GM19023 (cell line): ENCODE results near the gene TCERG1L.

Experiments
- ATAC-seq: cut with Tn5 transposase; IDR thresholded peaks from one replicate; pipeline ENCODE4 v1.9.1; 2021; ENCODE audit warnings: mild to moderate bottlenecking, moderate library complexity; ENCODE audit not compliant: unreplicated experiment

The TCERG1L gene

DNA sequence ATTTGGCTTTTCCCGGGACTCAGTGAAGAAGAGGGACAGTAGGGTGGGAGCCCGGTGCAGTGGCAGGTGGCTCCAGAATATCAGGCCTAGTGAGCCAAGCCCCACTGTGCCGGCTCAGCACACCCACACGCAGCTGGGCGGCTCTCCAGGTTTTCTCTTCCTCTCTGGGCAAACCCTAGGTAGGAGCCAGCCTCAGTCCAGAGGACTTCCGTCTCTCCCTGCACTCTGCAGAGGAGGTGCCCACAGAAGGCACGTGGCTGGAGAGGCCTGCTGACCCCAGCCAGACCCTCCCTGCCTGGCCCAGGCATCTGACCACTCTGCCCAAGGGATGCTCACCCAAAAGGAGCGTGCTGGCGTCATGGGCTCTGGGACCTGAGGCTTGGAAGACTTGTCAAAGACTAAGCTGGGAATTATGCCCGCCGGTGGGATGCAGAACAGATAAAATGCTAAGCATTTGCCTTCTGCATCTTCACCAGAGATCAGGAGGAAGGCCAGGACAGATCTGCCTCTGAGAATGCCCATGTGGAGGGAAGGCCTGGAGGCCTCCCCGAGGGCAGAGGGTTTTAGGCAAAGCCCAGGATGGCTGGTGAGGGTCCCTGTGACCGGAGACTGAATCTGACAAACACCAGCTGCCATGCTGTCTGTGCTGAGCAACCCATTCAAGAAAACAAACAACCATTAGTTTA, 40.2 kb downstream of the TCERG1L start:
- ATAC-seq = no peak

DNA sequence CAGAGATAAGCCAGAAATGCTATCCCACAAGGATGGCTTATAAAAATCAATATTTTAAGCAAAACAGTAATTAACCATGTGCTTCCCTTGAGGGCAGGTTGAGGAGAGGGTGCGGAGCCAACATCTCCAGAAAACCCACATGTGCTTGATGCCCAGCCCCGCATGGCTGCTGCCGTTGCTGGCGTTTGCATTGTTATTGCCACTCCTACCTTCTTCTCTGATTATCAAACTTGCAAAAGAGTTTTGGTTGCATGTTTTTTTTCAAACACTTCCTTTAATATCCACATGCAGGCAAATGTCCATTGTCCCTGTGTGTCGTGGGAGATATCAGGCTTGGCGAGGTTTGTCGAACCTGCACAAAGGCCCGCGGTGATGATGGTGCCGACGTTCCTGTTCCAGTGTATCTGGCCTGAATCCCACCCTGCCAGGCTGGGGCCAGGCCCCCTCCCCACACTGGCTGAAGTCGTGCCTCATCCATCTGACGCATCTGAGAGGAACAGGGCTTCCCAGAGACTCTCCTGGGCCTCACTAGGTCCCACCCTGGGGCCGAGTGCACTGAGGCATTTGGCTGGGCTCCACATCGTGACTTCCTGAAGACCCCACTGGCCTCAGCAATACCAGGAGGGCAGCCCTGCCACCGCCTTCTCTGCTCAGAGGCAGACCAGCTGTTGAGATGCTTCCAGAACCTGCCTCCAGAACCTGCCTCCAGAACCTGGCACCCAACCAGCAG, 40.9 kb downstream of the TCERG1L start:
- ATAC-seq = no peak

DNA sequence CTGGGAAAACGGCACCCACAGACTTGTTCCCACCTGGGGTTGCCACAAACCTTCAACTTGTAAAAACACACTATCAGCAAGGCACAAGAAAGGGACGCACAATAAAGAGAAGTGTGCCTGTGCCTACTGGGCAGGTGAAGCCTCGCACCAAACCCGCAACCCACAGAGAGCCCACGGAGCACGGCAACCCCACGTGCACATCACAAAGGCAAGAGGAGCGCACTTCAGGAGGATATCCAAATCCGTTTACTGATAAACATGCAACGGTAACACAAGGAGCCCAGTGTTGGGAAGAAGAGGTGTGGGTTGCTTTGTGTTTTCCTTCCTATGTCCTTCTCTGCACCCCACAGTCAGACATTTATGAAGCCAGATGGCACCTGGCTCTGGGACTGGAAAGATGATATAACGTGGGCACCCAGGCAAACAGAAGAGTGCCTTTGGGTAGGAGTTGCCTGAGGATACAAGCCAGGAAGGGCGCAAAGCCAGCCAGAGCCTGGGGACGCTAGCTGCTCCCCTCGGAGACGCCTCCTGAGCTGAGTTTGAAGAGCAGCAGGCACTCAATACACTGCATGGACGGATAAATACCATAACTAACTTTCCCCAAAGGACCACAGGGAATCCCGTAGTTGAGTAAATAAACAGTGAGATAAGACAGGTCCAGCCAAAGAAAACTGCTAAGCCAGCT, 41.6 kb downstream of the TCERG1L start:
- ATAC-seq = no peak

DNA sequence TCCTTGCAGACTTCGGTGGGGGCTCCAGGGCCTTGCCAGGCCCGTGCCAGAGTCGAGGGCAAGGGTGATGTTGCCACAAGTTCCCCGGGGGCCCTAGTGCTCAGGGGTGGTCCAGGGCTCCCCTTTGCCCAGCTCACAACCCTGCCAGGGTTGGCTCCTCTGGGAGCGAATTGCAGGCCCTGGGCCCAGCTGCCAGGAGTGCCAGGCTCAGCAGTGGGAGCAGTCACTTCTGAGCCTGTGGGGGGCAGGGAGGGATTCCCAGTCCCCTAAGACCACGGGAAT, 43.8 kb downstream of the TCERG1L start:
- no peak for ATAC-seq

DNA sequence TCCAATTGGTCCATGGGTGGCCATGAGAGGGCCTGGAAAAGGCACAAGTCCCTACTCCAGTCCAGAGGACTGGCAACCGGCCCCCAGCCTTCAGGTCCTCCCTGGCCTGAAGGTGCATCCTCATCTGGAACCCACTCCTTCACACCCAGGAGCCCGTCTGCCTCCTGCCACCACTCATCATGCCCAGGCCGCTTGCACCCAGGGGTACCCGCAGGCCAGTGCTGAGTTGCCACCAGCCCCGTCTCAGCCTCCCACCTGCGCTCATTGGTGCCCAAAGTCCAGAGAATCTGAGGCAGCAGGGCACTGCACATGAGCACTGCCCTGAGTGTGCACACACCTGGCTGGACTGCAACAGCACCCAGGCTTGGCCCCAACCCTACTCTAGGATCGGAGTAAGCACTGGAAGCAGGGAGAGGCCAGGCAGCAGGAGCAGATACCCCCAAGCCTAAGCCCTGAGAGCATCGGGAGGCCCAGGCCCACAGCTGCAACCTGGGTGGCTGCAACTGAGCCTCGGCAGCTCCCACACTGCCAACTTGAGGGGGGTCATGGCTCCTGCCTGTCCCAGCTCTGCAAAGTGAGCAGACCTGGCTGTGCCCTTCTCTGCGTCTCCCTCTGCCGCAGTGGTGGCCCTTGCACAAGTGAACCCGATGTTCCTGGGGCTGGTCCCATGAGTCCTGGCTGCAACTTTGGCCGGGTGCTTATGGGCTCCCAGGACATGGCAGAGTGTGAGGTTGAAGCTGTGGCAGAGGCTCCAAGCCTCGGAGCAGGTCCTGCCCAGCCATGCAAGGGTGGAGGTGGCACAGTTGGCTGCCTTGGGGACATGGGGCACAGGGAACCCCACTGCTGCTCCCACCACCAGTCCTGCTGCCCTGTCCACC, 44.3 kb downstream of the TCERG1L start:
- no peak for ATAC-seq

DNA sequence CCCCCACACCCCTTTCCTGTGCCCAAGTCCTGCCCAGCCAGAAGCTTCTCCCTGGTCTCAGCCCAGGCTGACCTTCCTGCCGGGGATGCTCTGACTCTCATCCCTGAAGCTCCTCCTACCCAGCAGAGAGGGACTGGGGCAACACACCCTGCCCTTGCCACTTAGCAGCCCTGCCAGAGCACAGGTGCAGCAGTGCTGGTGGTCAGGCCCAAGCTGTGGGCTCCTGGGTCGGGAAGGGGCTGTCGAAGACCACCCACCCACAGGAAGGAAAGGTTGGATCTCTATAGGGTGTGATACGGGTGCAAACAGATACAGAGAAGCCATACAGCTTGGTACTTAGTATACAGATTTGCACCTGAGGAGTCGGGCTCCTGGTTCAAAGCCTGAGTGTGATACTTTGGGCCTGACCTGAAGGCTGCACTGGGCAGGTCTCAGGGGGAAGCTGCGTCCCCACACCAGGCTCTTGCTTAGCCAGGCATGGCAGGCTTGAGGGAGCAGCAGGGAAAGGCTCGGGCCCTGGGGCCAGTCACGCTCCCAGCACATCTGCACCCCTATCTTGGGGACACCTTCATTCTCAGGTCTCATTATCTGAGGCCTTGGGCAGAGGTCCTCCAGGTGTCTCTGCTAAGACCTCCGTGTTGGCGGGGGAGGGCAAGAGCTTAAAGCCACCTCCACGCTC, 47.3 kb downstream of the TCERG1L start:
- no peak for ATAC-seq

DNA sequence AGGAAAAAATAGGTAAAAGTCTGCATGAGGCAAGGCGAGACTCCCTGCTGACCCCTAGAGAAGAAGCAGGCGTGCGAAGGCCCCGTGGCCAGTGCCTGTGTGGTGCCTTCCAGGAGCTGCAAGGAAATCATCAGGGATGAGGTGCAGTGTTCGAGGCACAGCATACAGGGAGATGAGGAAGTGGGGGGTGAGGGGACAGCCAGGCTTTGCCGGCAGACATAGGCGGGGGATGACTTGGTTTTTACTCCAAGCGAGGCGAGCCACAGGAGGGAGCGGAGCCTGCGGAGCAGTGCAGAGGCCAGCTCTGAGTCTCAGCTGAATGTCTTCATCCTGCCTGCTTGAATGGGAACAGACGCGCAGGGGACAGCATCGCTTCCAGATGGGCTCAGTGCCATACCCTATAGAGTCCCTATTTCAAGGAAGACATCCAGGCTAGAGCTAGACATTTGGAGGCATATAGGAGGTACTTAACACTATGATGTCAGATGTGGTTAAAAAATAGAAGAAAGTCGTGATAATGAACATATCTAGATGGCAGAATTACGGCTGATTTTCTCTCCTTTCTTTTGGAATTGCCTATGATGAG, 49.5 kb downstream of the TCERG1L start:
- ATAC-seq = no peak

DNA sequence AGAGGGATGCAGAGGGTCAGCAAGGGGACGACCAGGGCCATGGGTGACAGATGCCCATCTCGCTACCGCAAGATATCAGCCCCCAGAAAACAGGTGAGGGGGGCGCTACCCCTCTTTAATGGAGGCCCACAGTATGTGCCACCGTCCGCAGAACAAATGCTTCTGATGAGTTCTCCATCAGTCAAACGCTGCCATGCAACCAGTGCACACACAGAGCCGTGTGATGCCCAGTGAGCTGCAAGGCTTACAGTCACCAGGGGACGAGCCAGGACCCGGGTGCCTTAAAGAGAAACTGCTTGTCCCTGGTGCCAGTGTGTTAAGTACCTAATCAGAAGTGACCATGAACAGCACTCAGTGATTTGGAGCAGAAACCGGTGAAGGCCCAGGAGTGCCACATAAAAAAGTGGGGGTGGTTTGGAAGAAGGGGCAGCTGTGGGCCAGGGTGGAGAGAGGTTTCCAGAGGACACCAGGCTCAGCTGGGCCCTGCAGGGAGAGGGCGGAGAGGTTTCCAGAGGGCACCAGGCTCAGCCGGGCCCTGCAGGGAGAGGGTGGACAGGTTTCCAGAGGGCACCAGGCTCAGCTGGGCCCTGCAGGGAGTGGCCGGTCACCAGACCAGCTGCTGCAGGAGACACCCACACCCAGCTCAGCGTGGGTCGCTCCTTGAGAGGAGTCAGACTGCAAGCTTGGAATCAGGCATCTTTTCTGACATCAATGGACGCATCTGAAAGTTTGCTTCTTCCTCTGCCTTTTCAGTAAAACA, 50.9 kb downstream of the TCERG1L start:
- no peak for ATAC-seq

DNA sequence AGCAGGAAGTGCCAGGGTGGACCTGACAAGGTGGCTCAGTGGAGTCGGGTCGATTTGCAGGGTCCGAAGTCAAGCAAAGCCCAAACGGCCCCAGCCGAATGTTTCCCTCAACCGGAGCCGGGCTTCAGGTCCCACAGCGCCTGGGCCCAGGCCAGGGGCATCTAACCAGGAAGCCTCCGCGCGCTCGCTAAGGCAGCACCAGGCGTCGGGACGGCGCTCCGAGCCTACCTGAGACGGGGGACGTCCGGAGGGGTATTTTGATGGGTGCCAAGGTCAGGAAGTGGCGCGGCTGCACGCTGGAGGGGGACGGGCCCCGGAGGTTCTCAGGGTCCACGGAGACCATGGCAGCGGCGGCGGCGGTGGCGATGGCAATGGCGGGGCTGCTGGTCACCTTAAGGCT, 51.5 kb downstream of the TCERG1L start:
- ATAC-seq = no peak

DNA sequence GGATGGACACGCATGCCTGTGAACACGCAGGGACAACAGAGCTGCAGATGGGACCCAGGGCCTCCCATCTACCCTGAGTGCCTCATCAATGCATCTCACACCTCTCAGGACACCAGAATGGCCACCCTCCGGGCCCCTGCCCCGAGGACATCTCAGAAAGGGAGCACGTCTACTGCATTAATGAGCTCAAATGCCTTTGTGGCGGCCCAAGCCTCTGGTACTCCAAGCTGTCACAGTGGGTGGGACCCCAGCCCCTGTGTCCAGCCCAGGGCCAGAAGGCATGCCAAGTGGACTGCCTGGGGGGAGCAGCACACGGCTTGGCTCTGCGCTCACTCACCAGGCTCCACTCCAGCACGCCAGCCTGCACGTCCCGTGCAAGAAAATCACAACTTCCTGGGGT, 52.0 kb downstream of the TCERG1L start:
- no peak for ATAC-seq

DNA sequence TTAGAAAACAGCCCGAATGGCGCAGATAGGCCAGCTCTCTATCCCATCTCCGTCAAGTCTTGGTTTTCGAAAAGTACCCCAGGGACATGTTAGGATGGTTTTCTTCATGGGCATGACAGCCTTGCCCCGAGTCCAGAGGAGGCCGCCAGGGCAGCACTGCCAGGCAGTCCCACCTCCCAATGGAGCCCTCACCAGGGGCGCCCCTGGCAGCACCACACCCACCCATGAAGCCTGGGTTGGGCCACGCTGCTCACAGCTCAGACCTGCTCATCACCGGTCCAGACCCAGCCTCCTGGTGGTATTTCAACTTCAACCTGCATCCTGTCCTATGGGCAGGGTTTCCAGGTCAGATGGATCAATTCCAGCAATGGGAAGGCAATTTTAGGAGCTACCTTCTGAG, 53.3 kb downstream of the TCERG1L start:
- ATAC-seq = no peak

DNA sequence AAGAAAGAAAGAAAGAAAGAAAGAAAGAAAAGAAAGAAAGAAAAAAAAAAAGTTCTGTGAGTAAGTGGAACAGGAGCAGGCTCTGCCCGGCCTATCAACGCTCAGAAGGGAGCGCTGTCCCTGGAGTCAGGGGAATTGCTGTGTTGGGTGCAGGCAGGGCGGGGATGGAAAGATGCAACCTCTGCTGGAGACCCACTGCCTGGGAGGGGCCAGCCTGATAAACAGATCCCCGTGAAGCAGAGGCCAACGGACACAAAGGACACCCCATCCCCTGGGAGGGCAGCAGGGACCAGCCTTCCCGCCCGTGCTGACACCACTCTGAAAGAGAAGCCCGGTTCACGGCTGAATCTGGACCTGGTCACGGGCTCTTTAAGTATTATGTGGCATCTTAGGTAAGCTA, 54.5 kb downstream of the TCERG1L start:
- ATAC-seq = no peak

DNA sequence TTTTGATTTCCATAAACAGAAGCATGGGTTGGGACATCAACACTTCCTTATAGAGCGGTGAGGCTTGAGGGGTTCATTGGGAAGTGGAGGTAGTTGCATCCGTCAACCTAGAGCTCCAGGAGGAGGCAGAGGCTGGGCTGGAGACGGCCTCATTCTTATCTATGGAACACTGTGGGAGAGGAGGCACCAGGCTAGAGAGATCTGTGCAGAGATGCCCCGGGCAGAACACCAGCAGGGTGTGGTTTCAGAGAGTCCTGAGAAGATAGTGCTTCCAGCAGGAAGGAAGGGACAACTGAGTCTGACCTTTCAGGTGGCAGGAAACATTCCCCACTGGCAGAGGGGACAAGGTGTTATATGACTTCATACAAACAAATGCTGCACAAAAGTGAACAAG, 56.7 kb downstream of the TCERG1L start:
- ATAC-seq = no peak

DNA sequence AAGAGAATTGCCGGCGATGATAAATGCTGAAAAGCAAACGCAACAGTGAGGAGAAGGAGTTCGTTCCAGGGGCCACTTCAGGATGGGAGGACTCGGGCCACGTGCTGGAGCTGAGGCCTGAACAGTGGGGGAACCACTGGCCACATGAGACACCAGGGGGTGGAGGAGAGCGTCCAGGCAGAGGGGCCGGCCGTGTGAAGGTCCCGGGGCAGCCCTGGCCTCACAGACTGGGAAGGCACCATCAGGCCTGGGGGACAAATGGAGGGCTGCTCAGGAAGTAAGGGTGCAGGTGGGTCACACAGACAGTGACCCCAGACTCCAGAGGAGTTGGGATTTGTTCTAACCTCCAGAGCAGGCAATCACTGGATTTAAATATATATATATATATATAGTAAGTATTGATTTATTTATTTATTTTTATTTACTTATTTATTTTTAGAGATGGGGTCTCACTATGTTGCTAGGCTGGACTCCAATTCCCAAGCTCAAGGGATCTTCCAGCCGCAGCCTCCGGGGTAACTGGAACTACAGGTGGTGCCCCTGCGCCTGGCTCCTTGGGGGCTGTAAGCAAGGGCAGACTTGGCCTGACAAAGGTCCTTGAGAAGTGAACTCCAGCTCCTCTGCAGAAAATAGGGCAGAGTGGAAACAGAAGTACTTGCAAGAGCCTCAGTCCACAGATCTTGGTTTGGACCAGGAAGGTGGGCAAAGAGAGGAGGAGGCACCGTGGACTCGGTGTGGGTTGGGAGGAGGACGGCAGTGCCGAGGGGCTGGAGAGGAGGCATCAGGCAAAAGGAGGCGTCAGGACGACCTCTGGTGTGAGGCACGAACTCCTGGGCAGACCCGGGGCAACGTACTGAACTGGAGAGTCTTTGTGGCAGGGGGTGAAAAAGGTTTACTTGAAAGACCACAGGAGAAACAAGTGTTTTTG, 57.3 kb downstream of the TCERG1L start:
- no peak for ATAC-seq

DNA sequence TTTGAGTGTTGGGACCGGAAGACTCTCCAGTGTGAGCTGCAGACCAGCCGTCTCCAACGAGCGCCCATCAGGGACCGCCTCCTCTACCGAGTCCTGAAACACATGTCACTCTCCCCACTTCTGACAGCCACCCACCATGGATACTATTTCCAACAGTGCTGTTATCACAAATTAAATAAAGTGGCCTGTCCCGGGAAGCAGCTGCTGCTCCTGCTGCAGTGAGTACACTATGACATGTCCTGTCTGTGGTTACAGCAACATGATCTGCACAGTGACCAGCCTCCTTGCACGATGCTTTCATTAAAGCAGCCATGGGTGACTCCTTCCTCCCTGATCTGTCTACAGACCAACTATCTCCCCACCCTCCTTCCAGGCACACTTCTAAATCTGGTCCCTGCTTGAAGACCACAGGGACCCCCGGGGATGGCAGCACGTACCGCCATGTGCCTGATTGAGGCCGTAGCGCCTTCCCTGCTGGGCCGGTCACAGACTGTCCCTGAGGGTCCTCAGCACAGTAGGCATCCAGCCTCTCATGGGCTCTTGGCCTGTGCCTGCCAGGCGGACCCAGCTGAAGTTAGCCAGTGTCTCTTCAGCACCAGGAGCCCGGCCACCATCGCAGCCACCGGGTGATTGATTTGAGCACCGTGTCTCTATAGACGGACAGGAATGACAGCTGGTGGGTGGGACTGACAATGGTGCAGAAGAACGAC, 58.8 kb downstream of the TCERG1L start:
- no peak for ATAC-seq

DNA sequence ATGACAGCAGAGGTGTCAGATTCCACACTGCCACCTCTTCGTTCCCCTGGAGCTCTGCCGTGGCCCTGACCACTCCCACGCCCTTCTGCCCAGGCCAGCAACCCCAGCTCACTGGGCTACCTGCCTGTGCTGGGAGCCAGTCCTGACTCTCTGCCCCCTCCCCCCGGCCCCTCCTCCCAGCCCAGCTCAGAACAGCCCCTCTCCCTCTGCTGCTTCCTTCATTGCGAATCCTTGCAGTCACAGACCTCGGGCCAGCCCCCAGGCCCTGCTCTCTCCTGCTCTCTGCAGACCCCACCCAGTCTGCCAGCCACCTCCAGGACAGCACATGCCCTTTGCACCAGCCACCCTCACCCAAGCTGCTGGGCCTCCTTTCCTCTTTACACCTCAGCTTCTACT, 60.4 kb downstream of the TCERG1L start:
- no peak for ATAC-seq

DNA sequence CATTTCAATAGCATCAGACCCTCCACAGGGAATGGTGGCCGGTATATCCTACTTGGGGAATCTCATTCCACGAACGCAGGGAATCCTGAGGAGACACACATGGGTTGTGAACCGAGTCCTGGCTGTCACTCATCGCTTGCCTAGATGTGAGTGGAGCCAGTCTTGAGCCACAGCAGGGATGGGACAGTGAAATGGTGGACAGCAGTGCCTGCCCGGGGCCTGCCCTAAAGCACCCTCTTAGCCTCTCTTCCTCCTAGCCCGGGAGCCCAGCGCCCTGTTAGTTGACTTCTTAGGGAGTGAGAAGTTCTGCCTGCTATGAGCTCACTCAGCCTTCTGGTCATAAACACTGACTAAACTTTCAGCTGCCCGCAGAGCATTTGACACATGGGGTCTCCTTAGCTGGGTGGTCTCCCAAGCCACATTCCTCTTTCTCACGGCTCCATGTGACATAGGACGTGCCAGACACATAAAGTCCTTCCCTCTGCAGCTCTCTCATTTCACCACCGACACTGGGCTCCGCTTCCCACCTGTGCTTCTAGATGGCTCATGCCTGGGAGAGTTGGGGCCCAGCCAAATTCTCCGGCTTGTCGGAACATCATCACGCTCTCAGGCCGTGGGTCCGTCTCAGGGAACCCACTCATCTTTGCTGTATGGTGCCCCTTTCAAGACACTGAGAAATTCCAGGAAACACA, 60.9 kb downstream of the TCERG1L start:
- no peak for ATAC-seq

DNA sequence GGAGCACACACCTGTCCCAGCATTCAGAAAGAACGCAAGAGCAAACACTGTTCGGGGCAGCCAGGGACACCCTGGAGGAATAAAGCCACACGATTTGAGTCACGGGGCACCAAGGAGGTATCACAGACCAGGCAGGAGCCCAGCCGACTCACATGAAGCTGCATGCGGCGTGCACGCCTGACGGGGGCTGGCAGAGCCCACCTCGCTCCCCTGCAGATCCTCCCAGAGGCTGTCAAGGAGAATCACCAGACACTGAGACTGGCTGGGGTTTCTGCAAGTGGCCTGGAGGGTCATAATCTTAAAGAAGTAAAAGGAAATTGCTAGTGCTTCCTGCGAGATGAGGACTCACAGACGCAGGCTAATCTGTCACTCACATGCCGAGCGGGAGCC, 61.6 kb downstream of the TCERG1L start:
- ATAC-seq = no peak
